Measurements from ENCODE around the gene CFAP298.
A peak's percentile ranks its signal among the peaks of the same experiment; 100 is the strongest.

CFAP298 gene

DNA sequence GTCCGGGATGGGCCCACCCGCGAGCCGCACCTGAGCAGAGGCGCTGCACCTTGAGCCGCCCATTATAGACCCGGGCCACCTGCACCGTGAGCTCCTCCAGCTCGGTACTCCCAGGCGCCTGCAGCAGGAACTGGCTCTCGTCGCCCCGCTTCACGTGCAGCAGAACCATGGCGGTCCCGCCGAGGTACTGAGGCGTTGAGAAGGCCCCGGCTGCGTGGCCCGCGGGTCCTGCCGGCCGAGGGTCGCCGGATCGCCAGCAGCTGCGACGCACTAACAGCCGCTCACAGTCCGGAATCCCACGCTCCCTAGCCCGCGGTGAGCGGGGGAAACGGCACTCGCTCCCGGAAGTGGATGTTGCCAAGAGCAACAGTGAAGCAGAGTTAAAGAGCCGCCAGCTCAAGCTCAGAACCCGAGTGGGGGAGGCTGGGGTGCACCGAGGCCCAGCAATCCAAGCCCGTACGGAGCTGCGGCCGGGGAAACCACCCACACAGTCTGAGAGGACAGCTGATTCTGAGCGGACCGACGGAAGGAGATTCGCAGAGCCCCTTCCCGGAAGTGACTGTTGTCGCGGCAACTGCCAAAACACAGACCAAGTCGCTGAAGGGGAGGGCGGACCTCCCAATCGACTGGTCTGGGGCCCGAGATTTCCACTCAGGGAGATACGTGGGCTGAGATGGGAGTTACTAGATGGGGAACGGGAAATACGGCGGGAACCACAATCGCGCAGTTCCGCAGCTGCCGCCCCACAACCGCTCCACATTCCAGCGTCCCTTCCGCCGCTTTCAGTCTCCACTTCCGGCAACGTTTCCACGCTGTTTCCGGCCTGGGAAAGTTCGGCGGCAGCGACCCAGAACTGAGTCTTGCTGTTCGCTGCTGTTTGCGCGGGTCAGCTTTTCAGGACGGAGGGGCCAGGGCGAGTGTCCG is at the start of gene CFAP298:
TSS of gene CFAP298 (minus strand) at position 303 of the 924 bp plus-strand sequence. CDS start at position 169, 134 bp downstream.
- ChIA-PET CTCF (interaction anchor here (0.5 to 5.5 kb wide), 8 partner anchors 12 to 690 kb away, joined by 3 to 45 read pairs (median 3); no protein-coding TSS in a partner anchor), POLR2A (interaction anchor here (0.6 to 2.0 kb wide), 13 partner anchors 11 to 336 kb away, joined by 3 to 23 read pairs (median 4); partner anchors contain the start of genes PAXBP1, SYNJ1 and URB1)
- peaks cover 19 to 27% of the 10 kb centered on the region in 2 experiments for H3K36me3 ChIP-seq (ENCODE audit: control insufficient read depth in 2 of 2, insufficient read depth in 1 of 2, low read length in 2 of 2)
- peak within 1 kb of the TSS; percentile 69 for H3K27ac ChIP-seq (ENCODE audit: extremely low read depth, low read depth, low read length)
- H3K4me1 ChIP-seq (ENCODE audit: control insufficient read depth, insufficient read depth, low read length): no peaks in the 10 kb centered on the region
- H3K4me3 ChIP-seq (ENCODE audit: low read depth, low read length): peak within 1 kb of the TSS; percentile 84
- no peaks in the 10 kb centered on the region for H3K9me3 ChIP-seq (ENCODE audit: control insufficient read depth, insufficient read depth, low read depth, low read length)
- TF ChIP-seq ZNF248 (tag by site-specific recombination; IDR thresholded peaks at IDR 0.05) (no peak), ZNF211 (tag by site-specific recombination; IDR thresholded peaks at IDR 0.05; ENCODE audit: low read depth) (no peak), ZNF639 (tag by site-specific recombination; IDR thresholded peaks at IDR 0.05) (peak; percentile 97), ZNF157 (tag by site-specific recombination; IDR thresholded peaks at IDR 0.05) (no peak), ZNF266 (tag by site-specific recombination; IDR thresholded peaks at IDR 0.05; ENCODE audit: low read depth) (no peak), ZSCAN30 (tag by site-specific recombination; IDR thresholded peaks at IDR 0.05) (peak; percentile 94), KLF10 (tag by site-specific recombination; IDR thresholded peaks at IDR 0.05) (peak; percentile 60; the same call in 1 of the 2 replicates), ZNF324 (tag by site-specific recombination; IDR thresholded peaks at IDR 0.05) (peak; percentile 99), SP7 (tag by site-specific recombination; IDR thresholded peaks at IDR 0.05) (peak; percentile 96), ZNF350 (tag by site-specific recombination; IDR thresholded peaks at IDR 0.05) (0 out of 2 replicates have a peak, but pooled peaks have one; percentile 36), ZNF391 (tag by site-specific recombination; IDR thresholded peaks at IDR 0.05; ENCODE audit: borderline replicate concordance, low read depth) (peak; percentile 53; the same call in 1 of the 2 replicates), ZNF792 (tag by site-specific recombination; IDR thresholded peaks at IDR 0.05) (peak; percentile 8; the same call in 1 of the 2 replicates), ZNF658 (tag by site-specific recombination; IDR thresholded peaks at IDR 0.05) (no peak), ZNF23 (tag by site-specific recombination; IDR thresholded peaks at IDR 0.05; ENCODE audit: borderline replicate concordance) (no peak), MYNN (tag by site-specific recombination; IDR thresholded peaks at IDR 0.05; ENCODE audit: borderline replicate concordance) (peak; percentile 62; the same call in 1 of the 2 replicates), ZNF747 (tag by site-specific recombination; IDR thresholded peaks at IDR 0.05) (no peak), ZEB2 (tag by site-specific recombination; IDR thresholded peaks at IDR 0.05) (peak; percentile 89), ZNF146 (tag by site-specific recombination; IDR thresholded peaks at IDR 0.05) (peak; percentile 70), ZNF133 (tag by site-specific recombination; IDR thresholded peaks at IDR 0.05) (no peak), REPIN1 (tag by site-specific recombination; IDR thresholded peaks at IDR 0.05; ENCODE audit: low read depth) (no peak; the same call in none of the 2 replicates), ZNF24 (tag by site-specific recombination; IDR thresholded peaks at IDR 0.05) (peak; percentile 93), ZNF121 (tag by site-specific recombination; IDR thresholded peaks at IDR 0.05) (peak; percentile 76), KLF9 (tag by site-specific recombination; IDR thresholded peaks at IDR 0.05; ENCODE audit: low read depth) (peak; percentile 68; the same call in 1 of the 2 replicates), ZNF433 (tag by site-specific recombination; IDR thresholded peaks at IDR 0.05; ENCODE audit: low read depth) (no peak), BCL11B (tag by site-specific recombination; IDR thresholded peaks at IDR 0.05; ENCODE audit: low read depth) (peak; percentile 78; the same call in 1 of the 2 replicates), ZNF280C (tag by site-specific recombination; IDR thresholded peaks at IDR 0.05) (no peak), GLI4 (tag by site-specific recombination; IDR thresholded peaks at IDR 0.05) (0 out of 2 replicates have a peak, but pooled peaks have one; percentile 80), ZNF548 (tag by site-specific recombination; IDR thresholded peaks at IDR 0.05) (no peak), WT1 (tag by site-specific recombination; IDR thresholded peaks at IDR 0.05) (peak; percentile 55; the same call in 1 of the 2 replicates)
- TF ChIP-seq, protein P1, sequence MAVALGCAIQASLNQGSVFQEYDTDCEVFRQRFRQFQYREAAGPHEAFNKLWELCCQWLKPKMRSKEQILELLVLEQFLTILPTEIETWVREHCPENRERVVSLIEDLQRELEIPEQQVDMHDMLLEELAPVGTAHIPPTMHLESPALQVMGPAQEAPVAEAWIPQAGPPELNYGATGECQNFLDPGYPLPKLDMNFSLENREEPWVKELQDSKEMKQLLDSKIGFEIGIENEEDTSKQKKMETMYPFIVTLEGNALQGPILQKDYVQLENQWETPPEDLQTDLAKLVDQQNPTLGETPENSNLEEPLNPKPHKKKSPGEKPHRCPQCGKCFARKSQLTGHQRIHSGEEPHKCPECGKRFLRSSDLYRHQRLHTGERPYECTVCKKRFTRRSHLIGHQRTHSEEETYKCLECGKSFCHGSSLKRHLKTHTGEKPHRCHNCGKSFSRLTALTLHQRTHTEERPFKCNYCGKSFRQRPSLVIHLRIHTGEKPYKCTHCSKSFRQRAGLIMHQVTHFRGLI (tag by site-specific recombination; IDR thresholded peaks at IDR 0.05): peak; percentile 52; the same call in 1 of the 2 replicates
- TF ChIP-seq, protein P2, sequence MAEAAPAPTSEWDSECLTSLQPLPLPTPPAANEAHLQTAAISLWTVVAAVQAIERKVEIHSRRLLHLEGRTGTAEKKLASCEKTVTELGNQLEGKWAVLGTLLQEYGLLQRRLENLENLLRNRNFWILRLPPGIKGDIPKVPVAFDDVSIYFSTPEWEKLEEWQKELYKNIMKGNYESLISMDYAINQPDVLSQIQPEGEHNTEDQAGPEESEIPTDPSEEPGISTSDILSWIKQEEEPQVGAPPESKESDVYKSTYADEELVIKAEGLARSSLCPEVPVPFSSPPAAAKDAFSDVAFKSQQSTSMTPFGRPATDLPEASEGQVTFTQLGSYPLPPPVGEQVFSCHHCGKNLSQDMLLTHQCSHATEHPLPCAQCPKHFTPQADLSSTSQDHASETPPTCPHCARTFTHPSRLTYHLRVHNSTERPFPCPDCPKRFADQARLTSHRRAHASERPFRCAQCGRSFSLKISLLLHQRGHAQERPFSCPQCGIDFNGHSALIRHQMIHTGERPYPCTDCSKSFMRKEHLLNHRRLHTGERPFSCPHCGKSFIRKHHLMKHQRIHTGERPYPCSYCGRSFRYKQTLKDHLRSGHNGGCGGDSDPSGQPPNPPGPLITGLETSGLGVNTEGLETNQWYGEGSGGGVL (tag by site-specific recombination; IDR thresholded peaks at IDR 0.05): peak; percentile 61
